ENCODE results near the gene SAMD11.
"Not testable (repeated sequence)": the region's sequence is repeated elsewhere in the genome, so short reads cannot be mapped to it uniquely, and the experiment has no call there.

Gene SAMD11

GRCh38 chr1:945688-946556 lies 22.2 kb downstream of the SAMD11 start:
- no peak for DNase-seq

- DNase-seq, result not testable (repeated sequence)
Observed at GRCh38 chr1:946811-947210, 23.1 kb downstream of the SAMD11 start.

GRCh38 chr1:947958-948357 lies 24.2 kb downstream of the SAMD11 start:
- DNase-seq, result no peak

GRCh38 chr1:950268-950667 lies 26.5 kb downstream of the SAMD11 start:
- DNase-seq, result no peak

GRCh38 chr1:950881-951280 lies 27.2 kb downstream of the SAMD11 start:
- no peak for DNase-seq

GRCh38 chr1:951364-951763 lies 27.6 kb downstream of the SAMD11 start:
- peak in 1 of 3 donors; percentile 22 for DNase-seq

GRCh38 chr1:952201-952600 lies 28.5 kb downstream of the SAMD11 start:
- no peak for DNase-seq

- no peak for DNase-seq
Observed at GRCh38 chr1:952603-953002, 28.9 kb downstream of the SAMD11 start.

- DNase-seq, result no peak
Observed at GRCh38 chr1:953524-954320, 30.0 kb downstream of the SAMD11 start.

GRCh38 chr1:954927-955326 lies 31.2 kb downstream of the SAMD11 start:
- DNase-seq, result no peak

GRCh38 chr1:955474-955873 lies 31.8 kb downstream of the SAMD11 start:
- peak in 1 of 3 donors; percentile 16 for DNase-seq

- no peak for DNase-seq
Observed at GRCh38 chr1:956636-957035, 32.9 kb downstream of the SAMD11 start.

- peak; percentile 91 to 97 (median 97) for DNase-seq
Observed at GRCh38 chr1:958823-959730, 35.4 kb downstream of the SAMD11 start, which contains the start of gene NOC2L. Gene NOC2L, minus strand, starts transcription at chr1:959256. Its CDS starts 16 bp downstream, at chr1:959240.

GRCh38 chr1:959731-960362 lies 36.1 kb downstream of the SAMD11 start:
- no peak for DNase-seq

- peak; percentile 77 to 93 (median 85) for DNase-seq
Observed at GRCh38 chr1:960363-961131, 36.8 kb downstream of the SAMD11 start, which contains the start of gene KLHL17. Gene KLHL17, plus strand, starts transcription at chr1:960584. Its CDS starts 110 bp downstream, at chr1:960694.

- peak in 1 of 3 donors; percentile 30 for DNase-seq
Observed at GRCh38 chr1:961132-961669, 37.5 kb downstream of the SAMD11 start.

- DNase-seq, result no peak
Observed at GRCh38 chr1:962381-963300, 38.9 kb downstream of the SAMD11 start.

GRCh38 chr1:963301-963651 lies 39.6 kb downstream of the SAMD11 start:
- DNase-seq, result no peak

GRCh38 chr1:963746-964525 lies 40.2 kb downstream of the SAMD11 start:
- no peak for DNase-seq

Measured in suppressor macrophage treated with lipopolysaccharide for 1 hour (primary cell).